HepG2 (cell line): ENCODE data around the gene RASGRP4. TPM values are rescaled to one million over a fixed set of nuclear protein-coding genes. Genes with fewer than 3 reads are reported as not detected.

Experiments used
- ATAC-seq: fragments of 200-7000 bp; cut with Tn5 transposase; 3 replicates; pipeline ENCODE4 v1.9.1; 2020; ENCODE audit warnings: mild to moderate bottlenecking, moderate library complexity
- BruUV-seq: library from RNA; stranded (reverse); fragments of 400-500 nt; replicated peaks from 2 replicates; lab custom pipeline; 2021; lab: Mats Ljungman, UMichigan
- CTCF ChIA-PET: fragments of 300-600 bp; formaldehyde crosslinking; extraction: SDS; loops from one replicate; lab custom pipeline; 2021; ENCODE audit warnings: low total read pairs, inconsistent platforms, low intra/inter-chr PET ratio; lab: Yijun Ruan, JAX
- POLR2A ChIA-PET: fragments of 350-600 bp; sonication (Branson Sonifier 250); formaldehyde crosslinking; loops from one replicate; lab custom pipeline; 2020; ENCODE audit warnings: antibody characterized with exemption, inconsistent platforms; lab: Yijun Ruan, JAX
- DNase-seq: peaks from one replicate; pipeline ENCODE4 v3.0.0-alpha.2; 2015; ENCODE audit warnings: low spot score
- FAIRE-seq: peaks from 3 replicates; lab custom pipeline; 2011; peaks lifted over from hg19 to GRCh38; lab: Jason Lieb, UNC
- H2AFZ ChIP-seq: one replicate; pipeline ENCODE4 v1.6.1; 2011; ENCODE audit warnings: low read length, inconsistent platforms
- H3K27ac ChIP-seq: fragments of 300-600 bp; 3 replicates; pipeline ENCODE4 v1.8.0; 2011; ENCODE audit warnings: mixed run types, mild to moderate bottlenecking, mixed read lengths, low read length, inconsistent platforms; ENCODE audit not compliant: insufficient read depth; ENCODE audit errors: extremely low read length
- H3K27me3 ChIP-seq, 2 experiments: fragments of 200-600 bp in 1 of 2; 2 replicates in 1 of 2; 3 replicates in 1 of 2; pipeline versions ENCODE4 v1.6.0 to v1.8.0; 2011; ENCODE audit warnings: low read length in 2 of 2, mild to moderate bottlenecking in 2 of 2, moderate library complexity in 2 of 2, inconsistent platforms in 1 of 2; ENCODE audit not compliant: insufficient read depth in 2 of 2, control insufficient read depth in 1 of 2
- H3K36me3 ChIP-seq, 2 experiments: fragments of 200-600 bp in 1 of 2; replicated peaks in 1 of 2; 2 replicates in 1 of 2; 3 replicates in 1 of 2; pipeline versions ENCODE4 v1.5.1 to v1.8.0; 2011; ENCODE audit warnings: low read length in 2 of 2, inconsistent platforms in 1 of 2; ENCODE audit not compliant: insufficient read depth in 2 of 2, control insufficient read depth in 1 of 2
- H3K4me1 ChIP-seq: 2 replicates; pipeline ENCODE4 v1.5.1; 2012; ENCODE audit warnings: low read length, inconsistent platforms; ENCODE audit not compliant: insufficient read depth
- H3K4me2 ChIP-seq: 2 replicates; pipeline ENCODE4 v1.6.0; 2011; ENCODE audit warnings: low read depth, low read length, inconsistent platforms
- H3K4me3 ChIP-seq, 3 experiments: fragments of 200-600 bp in 1 of 3; sonication (generic), shearing (Covaris generic) in 1 of 3; replicated peaks in 1 of 3; 2 replicates each; pipeline ENCODE4 v1.5.1; 2011 to 2016; ENCODE audit warnings: low read length in 3 of 3, inconsistent platforms in 2 of 3, low read depth in 2 of 3, mild to moderate bottlenecking in 2 of 3, control low read depth in 1 of 3, mixed read lengths in 1 of 3; ENCODE audit not compliant: insufficient read depth in 1 of 3
- H3K79me2 ChIP-seq: one replicate; pipeline ENCODE4 v1.6.1; 2011; ENCODE audit warnings: low read length, inconsistent platforms; ENCODE audit not compliant: insufficient read depth
- H3K9ac ChIP-seq: 2 replicates; pipeline ENCODE4 v1.6.0; 2011; ENCODE audit warnings: mild to moderate bottlenecking, low read depth, low read length, inconsistent platforms; ENCODE audit not compliant: insufficient read depth
- H3K9me3 ChIP-seq: 2 replicates; pipeline ENCODE4 v1.5.1; 2012; ENCODE audit warnings: mild to moderate bottlenecking, low read length
- H4K20me1 ChIP-seq: 2 replicates; pipeline ENCODE4 v1.6.0; 2011; ENCODE audit warnings: inconsistent platforms, mild to moderate bottlenecking, low read length, moderate library complexity; ENCODE audit not compliant: insufficient read depth
- POGZ ChIP-seq: sonication (generic); formaldehyde crosslinking; IDR thresholded peaks from 2 replicates; pipeline ENCODE4 v1.4.0; 2020; ENCODE audit warnings: mild to moderate bottlenecking, missing genetic modification reagents
- POLR2G ChIP-seq: fragments of 200-400 bp; formaldehyde crosslinking; IDR thresholded peaks from 2 replicates; pipeline ENCODE4 v1.6.1; 2018; ENCODE audit warnings: mild to moderate bottlenecking, low read depth, low read length, moderate library complexity
- ZBTB4 ChIP-seq: sonication (generic); formaldehyde crosslinking; IDR thresholded peaks from 2 replicates; pipeline ENCODE4 v1.4.0; 2020; ENCODE audit warnings: missing genetic modification reagents, mild to moderate bottlenecking, borderline replicate concordance
- WGBS: methylation state at CpG from one replicate; pipeline ENCODE4 v1.1.6; 2017; ENCODE audit warnings: low lambda C conversion rate; 5-methylcytosine and 5-hydroxymethylcytosine counted together
- in situ Hi-C: cut with HindIII; loops from 2 replicates; pipeline ENCODE4 v1.10.0; 2017; ENCODE audit warnings: low pct_unique_long_range_greater_than_20kb; ENCODE audit not compliant: extremely low pct_ligation_motif_present
- intact Hi-C: fragments of 100-400 bp; cut with micrococcal nuclease; formaldehyde crosslinking; loops from one replicate; pipeline ENCODE4 v1.10.0; 2022; ENCODE audit not compliant: unreplicated experiment
- polyA plus RNA-seq, 8 experiments: library from polyadenylated mRNA; depleted of rRNA in 3 of 8; stranded (reverse) in 7 of 8; unstranded in 1 of 8; fragments of >200 nt; fragmentation: Illumina TruSeq in 4 of 8; extraction: Trizol in 4 of 8; gene quantifications; 2 replicates each; pipeline versions ENCODE4 v1.2.1 to v1.2.3, GENCODE V29; 2011 to 2016; ENCODE audit warnings: low read depth in 4 of 8, missing spikeins in 1 of 8, mixed read lengths in 1 of 8; ENCODE audit not compliant: insufficient read depth in 1 of 8
- total RNA-seq, 5 experiments: library from RNA; depleted of rRNA; stranded (reverse); fragments of >200 nt; fragmentation: Illumina TruSeq; extraction: Trizol; gene quantifications; 2 replicates each; pipeline ENCODE4 v1.2.3, GENCODE V29; 2016; ENCODE audit warnings: low read depth in 1 of 5

The RASGRP4 gene
- total and polyA plus RNA-seq, 2 of the 13 experiments (the other 11 are each of a cell fraction or from before 2014, with no cell fraction given), result not detected

GRCh38 chr19:38429055-38429810 lies 3.2 kb upstream of the RASGRP4 start:
- no peak overlapping the region for H3K4me3 ChIP-seq
- no peaks in the 10 kb centered on the region for H3K79me2 ChIP-seq
- no peak overlapping the region for H3K9ac ChIP-seq
- no peaks in the 10 kb centered on the region for H3K9me3 ChIP-seq
- no TSS peak for BruUV-seq
- no peaks in the 10 kb centered on the region for H3K4me1 ChIP-seq
- H3K27ac ChIP-seq, result no peak overlapping the region
- POLR2A ChIA-PET, result no interaction called here
- WGBS, result 23% methylated on average over 14 of the region's 14 CpGs
- H4K20me1 ChIP-seq, result no peaks in the 10 kb centered on the region
- no peaks in the 10 kb centered on the region for H3K36me3 ChIP-seq
- FAIRE-seq (no peak), ATAC-seq (no peak), DNase-seq (no peak)
- in situ Hi-C loops, result no loop called here
- CTCF ChIA-PET, result no interaction called here
- intact Hi-C loops, result no loop called here
- H3K4me2 ChIP-seq, result no peak overlapping the region
- no peak overlapping the region for H2AFZ ChIP-seq
- H3K27me3 ChIP-seq, result peaks cover 0 to 6% of the 10 kb centered on the region in 2 experiments; a peak in 1 of 5 replicates
- no peak for TF ChIP-seq POGZ (CRISPR knock-in tag)
- no peak for TF ChIP-seq POLR2G
- no peak for TF ChIP-seq ZBTB4
